Stimulated activated CD8-positive, alpha-beta memory T cell treated with anti-CD3 and anti-CD28 coated beads, Interleukin-7, amount 100 ng/mL, for 24 hours (primary cell): ENCODE measurements around the gene TBX1.

Experiments
- DNase-seq: peaks from one replicate; pipeline ENCODE4 v3.0.0-alpha.2; 2020; ENCODE audit warnings: low read depth

TBX1 gene

DNA sequence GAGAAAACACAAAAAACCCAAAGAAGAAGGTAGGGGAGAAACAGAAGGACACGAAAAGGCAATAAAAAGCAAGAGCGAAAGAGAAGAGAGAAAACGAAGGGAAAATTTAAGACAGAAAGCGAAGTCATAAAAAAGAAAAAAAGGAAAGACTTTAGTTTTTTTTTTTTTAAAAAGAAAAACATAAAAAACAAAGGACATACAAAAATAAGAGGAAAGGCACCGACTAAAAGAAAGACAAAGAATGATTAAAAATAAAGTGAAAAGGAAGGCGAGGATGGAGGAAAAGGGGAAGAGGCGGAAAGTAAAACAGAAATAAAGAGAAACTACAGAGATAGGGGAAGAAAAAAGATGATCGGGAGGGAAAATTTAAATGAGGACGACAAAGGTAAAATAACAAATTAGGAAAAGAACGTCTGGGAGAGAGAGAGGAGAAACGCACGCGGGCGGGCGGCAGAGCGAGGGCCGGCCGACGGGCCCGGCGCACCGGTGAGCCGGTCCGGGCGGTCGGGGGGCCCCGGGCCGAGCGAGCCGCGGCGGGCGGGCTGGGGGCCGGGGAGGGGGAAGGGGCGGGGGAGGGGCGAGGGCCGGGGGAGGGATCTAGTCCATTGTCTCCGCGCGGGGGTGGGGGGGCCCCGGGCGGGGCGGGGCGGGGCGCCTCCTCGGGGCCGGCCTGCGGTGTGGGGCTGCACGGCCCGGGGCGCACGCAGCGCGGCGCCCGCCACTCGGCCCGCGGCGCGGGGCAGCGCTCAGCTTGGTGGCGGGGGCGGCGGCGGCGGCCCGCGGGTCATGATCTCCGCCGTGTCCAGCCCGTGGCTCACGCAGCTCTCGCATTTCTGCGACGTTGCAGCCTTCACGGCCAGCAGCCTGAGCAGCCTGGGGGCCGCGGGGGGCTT lies at the start of gene TBX1:
TBX1 (plus strand) TSS at position 721 of the 893 bp plus-strand sequence; CDS start at position 787, 66 bp downstream.
- no peak for DNase-seq

DNA sequence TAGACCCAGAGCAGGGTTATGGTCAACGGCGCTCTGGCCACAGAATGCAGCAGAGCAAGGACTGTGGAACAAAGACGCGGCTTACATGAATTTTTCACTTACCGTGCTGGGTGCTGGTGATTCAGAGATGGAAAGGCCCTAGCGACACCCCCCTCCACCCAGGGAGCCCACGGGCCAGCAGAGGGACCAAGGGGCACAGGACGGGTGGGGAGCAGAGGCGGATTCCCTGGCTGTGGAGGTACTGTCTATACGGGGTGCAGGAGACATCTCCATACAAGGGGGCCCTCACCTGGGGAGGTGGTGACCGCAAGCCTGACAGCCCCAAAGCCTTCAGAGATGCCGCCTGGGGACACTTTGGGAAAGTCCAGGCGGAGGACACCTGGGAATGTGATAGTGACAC lies 47.3 kb upstream of the TBX1 start:
- no peak for DNase-seq

- DNase-seq = no peak
These were observed 46.8 kb upstream of the TBX1 start for GRCh38 chr22:19713650-19714311.

- no peak for DNase-seq
These were observed 46.0 kb upstream of the TBX1 start, which contains the start of gene SEPTIN5 for GRCh38 chr22:19714312-19715187. Gene SEPTIN5, plus strand, starts transcription at chr22:19714503. Its CDS starts 86 bp downstream, at chr22:19714589.

GRCh38 chr22:19715188-19715930 lies 45.2 kb upstream of the TBX1 start:
- DNase-seq = no peak

GRCh38 chr22:19716041-19716828 lies 44.3 kb upstream of the TBX1 start:
- no peak for DNase-seq

GRCh38 chr22:19716829-19717105 lies 43.8 kb upstream of the TBX1 start:
- DNase-seq = no peak

GRCh38 chr22:19717181-19717580 lies 43.4 kb upstream of the TBX1 start:
- DNase-seq = no peak

DNA sequence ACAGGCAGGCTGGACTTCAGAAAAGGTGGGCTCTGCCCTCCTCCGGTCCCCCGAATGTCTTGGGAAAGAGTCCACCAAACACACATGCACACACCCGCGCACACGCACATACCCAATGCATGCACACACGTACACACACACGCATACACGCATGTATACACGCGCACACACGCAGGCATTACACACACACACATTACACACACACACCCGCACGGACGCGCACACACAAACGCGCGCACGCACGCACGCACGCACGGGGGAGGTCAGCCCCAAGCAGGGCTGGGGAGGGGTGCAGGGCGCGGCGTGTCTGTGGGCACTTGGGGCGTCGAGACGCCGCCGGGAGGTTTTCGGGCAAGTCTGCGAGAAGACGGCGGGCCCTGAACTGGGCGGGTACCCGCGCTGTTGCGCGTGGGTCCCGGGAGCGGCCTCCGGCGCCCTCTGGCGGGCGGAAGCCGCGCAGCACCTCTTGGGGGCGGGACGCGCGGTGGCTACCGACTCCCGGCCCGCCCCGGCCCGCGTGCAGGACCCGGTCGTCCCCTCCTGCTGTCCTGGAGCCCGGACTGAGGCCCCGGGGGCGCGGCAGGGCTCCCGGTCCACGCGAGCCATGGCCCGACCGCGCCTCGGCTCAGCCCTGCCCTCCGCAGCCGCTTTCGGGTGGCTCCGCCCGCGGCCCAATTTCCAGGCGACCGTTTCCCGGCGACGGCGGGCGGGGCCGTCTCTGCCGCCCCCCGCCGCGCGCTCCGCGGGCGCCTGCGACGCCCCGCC lies 42.7 kb upstream of the TBX1 start:
- peak; percentile 62 for DNase-seq

DNA sequence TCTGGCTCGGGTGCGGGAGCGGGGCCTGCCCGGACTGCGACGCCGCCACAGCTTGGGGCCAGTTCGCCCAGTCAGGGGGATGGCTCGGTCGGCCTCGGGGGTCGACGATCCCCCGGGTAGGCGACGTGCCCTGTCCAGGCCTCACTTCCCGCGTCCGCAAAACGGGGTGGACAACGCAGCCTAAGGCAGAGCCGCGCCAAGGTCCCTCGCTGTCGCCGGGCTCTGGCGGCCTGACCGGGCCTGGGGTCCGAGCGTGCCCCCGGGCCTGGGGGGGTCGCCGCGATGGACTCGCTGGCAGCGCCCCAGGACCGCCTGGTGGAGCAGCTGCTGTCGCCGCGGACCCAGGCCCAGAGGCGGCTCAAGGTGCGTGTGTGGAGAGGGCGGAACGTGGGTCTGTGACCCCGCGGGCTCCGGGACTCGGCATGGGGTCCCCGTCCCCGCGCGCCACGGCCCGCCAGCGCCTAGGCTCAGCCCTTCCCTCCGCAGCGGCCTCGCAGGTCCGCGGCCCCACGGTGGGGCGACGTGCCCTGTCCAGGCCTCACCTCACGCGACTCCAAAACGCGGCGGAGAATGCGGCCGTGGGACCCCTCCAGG lies 42.0 kb upstream of the TBX1 start:
- no peak for DNase-seq

GRCh38 chr22:19719050-19719482 lies 41.5 kb upstream of the TBX1 start:
- DNase-seq = no peak

- no peak for DNase-seq
These were observed 41.0 kb upstream of the TBX1 start for GRCh38 chr22:19719488-19720021.

- DNase-seq = no peak
These were observed 40.3 kb upstream of the TBX1 start for GRCh38 chr22:19720150-19720827.

GRCh38 chr22:19720999-19721329 lies 39.6 kb upstream of the TBX1 start:
- DNase-seq = no peak

GRCh38 chr22:19721330-19722177 lies 39.0 kb upstream of the TBX1 start:
- DNase-seq = no peak

- no peak for DNase-seq
These were observed 38.2 kb upstream of the TBX1 start for GRCh38 chr22:19722178-19722981.

- no peak for DNase-seq
These were observed 37.7 kb upstream of the TBX1 start for GRCh38 chr22:19722982-19723231.
